Activated T-cell treated with anti-CD3 and anti-CD28 coated beads, Interleukin-2, amount 50 U/mL, for 48 hours (primary cell): ENCODE data around the gene NAALADL1.
A peak's percentile ranks its signal among the peaks of the same experiment; 100 is the strongest.
"Not testable (repeated sequence)": the region's sequence is repeated elsewhere in the genome, so short reads cannot be mapped to it uniquely, and the experiment has no call there.

ENCODE experiments used
- DNase-seq, 2 experiments: peaks; one replicate each; pipeline ENCODE4 v3.0.0-alpha.2; 2020

Gene NAALADL1

GRCh38 chr11:65013130-65013887 is 45.0 kb downstream of the NAALADL1 start:
- peak; percentile 94 to 95 for DNase-seq

GRCh38 chr11:65008873-65009272 is 49.5 kb downstream of the NAALADL1 start:
- DNase-seq: no peak

GRCh38 chr11:65008016-65008415 is 50.3 kb downstream of the NAALADL1 start:
- DNase-seq: no peak

DNA sequence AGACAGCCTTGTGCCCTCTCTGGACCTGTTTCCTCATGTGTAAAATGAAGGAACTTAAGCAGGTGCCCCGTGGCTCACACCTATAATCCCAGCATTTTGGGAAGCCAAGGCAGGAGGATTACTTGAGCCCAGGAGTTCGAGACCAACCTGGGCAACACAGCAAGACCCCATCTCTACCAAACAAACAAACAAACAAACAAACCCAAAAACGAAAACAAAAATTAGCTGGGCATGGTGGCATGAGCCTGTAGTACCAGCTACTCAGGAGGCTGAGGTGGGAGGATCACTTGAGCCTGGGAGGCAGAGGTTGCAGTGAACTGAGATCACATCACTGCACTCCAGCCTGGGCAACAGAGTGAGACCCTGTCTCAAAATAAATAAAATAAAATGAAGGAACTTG is 54.4 kb downstream of the NAALADL1 start:
- DNase-seq: not testable (repeated sequence)

DNA sequence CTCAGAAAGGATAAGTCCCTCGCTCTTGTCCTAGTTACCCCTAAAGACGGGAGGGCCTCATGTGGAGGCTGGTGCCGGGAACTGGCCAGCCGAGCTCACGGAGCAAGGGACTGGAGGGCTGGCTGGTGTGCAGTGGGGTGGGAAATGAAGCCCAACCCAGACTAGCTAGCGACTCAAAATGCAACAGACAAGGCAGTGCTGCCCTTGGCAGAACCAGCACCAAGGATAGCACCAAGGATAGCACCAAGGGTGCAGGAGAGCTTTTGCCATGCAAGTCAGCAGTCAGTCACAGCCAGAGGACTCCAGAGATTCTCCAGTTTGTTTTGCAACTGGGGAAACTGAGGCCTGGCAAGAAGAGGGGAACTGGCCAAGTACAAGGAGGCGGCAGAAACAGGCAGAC is 55.1 kb downstream of the NAALADL1 start:
- DNase-seq: no peak

GRCh38 chr11:65002706-65003105 is 55.6 kb downstream of the NAALADL1 start:
- DNase-seq: no peak

DNA sequence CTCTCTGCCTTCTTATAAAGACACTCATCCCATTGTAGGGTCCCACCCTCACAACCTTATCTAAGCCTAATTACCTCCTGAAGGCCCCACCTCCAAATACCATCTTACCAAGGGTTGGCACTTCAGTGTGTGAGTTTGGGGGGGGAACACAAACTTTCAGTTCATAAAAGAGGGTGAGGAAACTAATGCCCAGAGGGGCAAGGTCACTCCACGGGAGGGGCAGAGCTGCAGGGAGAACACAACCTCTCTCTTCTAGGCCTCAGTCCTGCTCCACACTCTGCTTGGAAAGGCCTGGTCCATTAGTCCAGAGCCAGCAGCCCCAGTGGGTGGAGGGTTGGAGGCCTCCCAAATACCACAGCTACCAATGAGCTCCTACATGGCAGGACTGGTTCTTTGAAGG is 58.9 kb downstream of the NAALADL1 start:
- DNase-seq: no peak

GRCh38 chr11:64998690-64999431 is 59.5 kb downstream of the NAALADL1 start:
- no peak for DNase-seq

GRCh38 chr11:64998141-64998540 is 60.2 kb downstream of the NAALADL1 start:
- DNase-seq: peak; percentile 24 to 39

DNA sequence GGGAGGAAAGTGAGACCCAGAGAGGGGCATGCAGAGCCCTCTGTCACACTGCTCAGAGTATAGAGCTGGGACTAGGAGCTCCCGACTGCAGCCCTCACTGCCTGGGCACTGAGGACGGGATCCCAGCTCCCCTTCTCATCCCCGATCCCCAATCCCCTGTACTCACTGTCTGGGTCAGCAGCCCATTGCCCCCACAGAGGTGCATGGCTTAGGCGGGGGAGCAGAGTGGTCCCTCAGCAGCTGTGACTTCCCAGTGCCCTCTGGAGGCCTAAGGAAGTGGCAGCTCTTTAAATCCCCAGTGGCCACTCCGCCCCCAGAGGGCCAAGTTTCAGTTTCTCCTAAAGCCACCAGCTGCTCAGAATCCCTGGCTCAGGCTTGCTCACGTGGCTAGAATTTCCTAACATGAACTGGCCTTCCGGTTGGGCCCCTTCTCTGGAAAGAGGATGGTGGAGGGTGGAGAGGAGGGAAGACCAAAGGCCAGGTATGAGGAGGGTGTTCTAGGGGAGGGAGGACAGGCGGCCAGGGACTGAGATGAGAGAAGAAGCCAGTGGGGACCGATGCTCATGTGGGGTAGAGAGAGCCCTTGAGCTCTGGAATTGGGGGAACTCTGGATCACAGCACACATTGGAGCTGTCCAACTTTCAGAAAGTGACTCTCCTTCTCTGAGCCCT is 61.5 kb downstream of the NAALADL1 start, which contains the start of gene BATF2:
Gene BATF2 (minus strand): TSS at position 262 of the 671 bp plus-strand sequence. CDS start 57 bp downstream, at position 205.
- DNase-seq: no peak

DNA sequence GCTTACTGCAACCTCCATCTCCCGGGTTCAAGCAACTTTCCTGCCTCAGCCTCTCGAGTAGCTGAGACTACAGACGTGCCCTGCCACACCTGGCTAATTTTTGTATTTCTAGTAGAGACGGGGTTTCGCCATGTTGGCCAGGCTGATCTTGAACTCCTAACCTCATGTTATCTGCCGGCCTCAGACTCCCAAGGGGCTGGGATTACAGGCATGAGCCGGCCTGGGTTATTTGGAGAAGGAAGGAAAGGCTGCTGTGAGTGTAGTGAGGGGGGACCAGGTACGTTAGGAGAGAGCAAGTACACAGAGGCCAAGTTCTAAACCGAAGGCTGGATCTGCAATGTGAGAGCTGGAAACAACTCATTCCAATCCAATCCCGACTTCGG is 62.0 kb downstream of the NAALADL1 start:
- no peak for DNase-seq
